ENCODE data around the gene C13orf46.

The C13orf46 gene

GRCh38 chr13:113965968-113966884 is 7.7 kb downstream of the C13orf46 start:
- no peak overlapping the region for H3K9ac ChIP-seq (ENCODE audit: low read length)
- DNase-seq (ENCODE audit: low read depth), result no peak
- H3K27me3 ChIP-seq (replicated peaks; ENCODE audit: control insufficient read depth, insufficient read depth, low read length), result no peaks in the 10 kb centered on the region
- peaks cover 23% of the 10 kb centered on the region for H3K36me3 ChIP-seq (ENCODE audit: control insufficient read depth, insufficient read depth, low read length, severe bottlenecking)
- H3K9me3 ChIP-seq (ENCODE audit: control insufficient read depth, low read length), result no peaks in the 10 kb centered on the region
- H3K4me1 ChIP-seq (ENCODE audit: control insufficient read depth, insufficient read depth, low read length), result peaks cover 15% of the 10 kb centered on the region
- no peak overlapping the region for H3K4me3 ChIP-seq (ENCODE audit: low read length)

GRCh38 chr13:113965383-113965874 is 8.4 kb downstream of the C13orf46 start:
- no peak for DNase-seq (ENCODE audit: low read depth)
- H3K4me1 ChIP-seq (ENCODE audit: control insufficient read depth, insufficient read depth, low read length), result peaks cover 7% of the 10 kb centered on the region
- peaks cover 3% of the 10 kb centered on the region for H3K9me3 ChIP-seq (ENCODE audit: control insufficient read depth, low read length)
- peaks cover 23% of the 10 kb centered on the region for H3K36me3 ChIP-seq (ENCODE audit: control insufficient read depth, insufficient read depth, low read length, severe bottlenecking)
- no peak overlapping the region for H3K9ac ChIP-seq (ENCODE audit: low read length)
- no peak overlapping the region for H3K4me3 ChIP-seq (ENCODE audit: low read length)
- H3K27me3 ChIP-seq (replicated peaks; ENCODE audit: control insufficient read depth, insufficient read depth, low read length), result no peaks in the 10 kb centered on the region

- H3K27me3 ChIP-seq (replicated peaks; ENCODE audit: control insufficient read depth, insufficient read depth, low read length), result no peaks in the 10 kb centered on the region
- DNase-seq (ENCODE audit: low read depth), result no peak
- H3K9ac ChIP-seq (ENCODE audit: low read length), result no peak overlapping the region
- no peak overlapping the region for H3K4me3 ChIP-seq (ENCODE audit: low read length)
- H3K4me1 ChIP-seq (ENCODE audit: control insufficient read depth, insufficient read depth, low read length), result peaks cover 5% of the 10 kb centered on the region
- peaks cover 23% of the 10 kb centered on the region for H3K36me3 ChIP-seq (ENCODE audit: control insufficient read depth, insufficient read depth, low read length, severe bottlenecking)
- H3K9me3 ChIP-seq (ENCODE audit: control insufficient read depth, low read length), result peaks cover 7% of the 10 kb centered on the region
Observed at GRCh38 chr13:113964251-113964995, 9.5 kb downstream of the C13orf46 start.

- Histone ChIP-seq H3K9me3 (ENCODE audit: control insufficient read depth, low read length) (peaks cover 9% of the 10 kb centered on the region), H3K4me3 (ENCODE audit: low read length) (no peak overlapping the region), H3K9ac (ENCODE audit: low read length) (no peak overlapping the region), H3K4me1 (ENCODE audit: control insufficient read depth, insufficient read depth, low read length) (peaks cover 5% of the 10 kb centered on the region), H3K36me3 (ENCODE audit: control insufficient read depth, insufficient read depth, low read length, severe bottlenecking) (peaks cover 23% of the 10 kb centered on the region), H3K27me3 (replicated peaks; ENCODE audit: control insufficient read depth, insufficient read depth, low read length) (no peaks in the 10 kb centered on the region)
- DNase-seq (ENCODE audit: low read depth), result no peak
Observed at GRCh38 chr13:113963376-113963775, 10.5 kb downstream of the C13orf46 start.

- Histone ChIP-seq H3K4me1 (ENCODE audit: control insufficient read depth, insufficient read depth, low read length) (peaks cover 5% of the 10 kb centered on the region), H3K27me3 (replicated peaks; ENCODE audit: control insufficient read depth, insufficient read depth, low read length) (no peaks in the 10 kb centered on the region), H3K4me3 (ENCODE audit: low read length) (no peak overlapping the region), H3K36me3 (ENCODE audit: control insufficient read depth, insufficient read depth, low read length, severe bottlenecking) (peaks cover 19% of the 10 kb centered on the region), H3K9ac (ENCODE audit: low read length) (no peak overlapping the region), H3K9me3 (ENCODE audit: control insufficient read depth, low read length) (peaks cover 9% of the 10 kb centered on the region)
- no peak for DNase-seq (ENCODE audit: low read depth)
Observed at GRCh38 chr13:113962975-113963374, 10.9 kb downstream of the C13orf46 start.

- peaks cover 16% of the 10 kb centered on the region for H3K36me3 ChIP-seq (ENCODE audit: control insufficient read depth, insufficient read depth, low read length, severe bottlenecking)
- no peak overlapping the region for H3K9ac ChIP-seq (ENCODE audit: low read length)
- peaks cover 5% of the 10 kb centered on the region for H3K4me1 ChIP-seq (ENCODE audit: control insufficient read depth, insufficient read depth, low read length)
- no peak overlapping the region for H3K4me3 ChIP-seq (ENCODE audit: low read length)
- no peaks in the 10 kb centered on the region for H3K27me3 ChIP-seq (replicated peaks; ENCODE audit: control insufficient read depth, insufficient read depth, low read length)
- DNase-seq (ENCODE audit: low read depth), result no peak
- H3K9me3 ChIP-seq (ENCODE audit: control insufficient read depth, low read length), result peaks cover 9% of the 10 kb centered on the region
Observed at GRCh38 chr13:113962386-113962785, 11.5 kb downstream of the C13orf46 start.

GRCh38 chr13:113960276-113960948 is 13.5 kb downstream of the C13orf46 start:
- no peak for DNase-seq (ENCODE audit: low read depth)

GRCh38 chr13:113959198-113959597 is 14.7 kb downstream of the C13orf46 start:
- DNase-seq (ENCODE audit: low read depth), result no peak
- H3K4me1 ChIP-seq (ENCODE audit: control insufficient read depth, insufficient read depth, low read length), result peaks cover 5% of the 10 kb centered on the region
- peaks cover 16% of the 10 kb centered on the region for H3K36me3 ChIP-seq (ENCODE audit: control insufficient read depth, insufficient read depth, low read length, severe bottlenecking)
- no peaks in the 10 kb centered on the region for H3K27me3 ChIP-seq (replicated peaks; ENCODE audit: control insufficient read depth, insufficient read depth, low read length)
- H3K4me3 ChIP-seq (ENCODE audit: low read length), result no peak overlapping the region
- peaks cover 9% of the 10 kb centered on the region for H3K9me3 ChIP-seq (ENCODE audit: control insufficient read depth, low read length)
- no peak overlapping the region for H3K9ac ChIP-seq (ENCODE audit: low read length)

More at GRCh38 chr13:113960276-113960948, 13.5 kb downstream of the C13orf46 start:
- no peak overlapping the region for H3K9ac ChIP-seq (ENCODE audit: low read length)
- peaks cover 4% of the 10 kb centered on the region for H3K36me3 ChIP-seq (ENCODE audit: control insufficient read depth, insufficient read depth, low read length, severe bottlenecking)
- no peak overlapping the region for H3K4me3 ChIP-seq (ENCODE audit: low read length)
- H3K27me3 ChIP-seq (replicated peaks; ENCODE audit: control insufficient read depth, insufficient read depth, low read length), result no peaks in the 10 kb centered on the region
- H3K9me3 ChIP-seq (ENCODE audit: control insufficient read depth, low read length), result peaks cover 9% of the 10 kb centered on the region
- H3K4me1 ChIP-seq (ENCODE audit: control insufficient read depth, insufficient read depth, low read length), result peaks cover 5% of the 10 kb centered on the region

GRCh38 chr13:113958373-113958772 is 15.5 kb downstream of the C13orf46 start:
- H3K9ac ChIP-seq (ENCODE audit: low read length), result no peak overlapping the region
- H3K27me3 ChIP-seq (replicated peaks; ENCODE audit: control insufficient read depth, insufficient read depth, low read length), result no peaks in the 10 kb centered on the region
- peaks cover 9% of the 10 kb centered on the region for H3K9me3 ChIP-seq (ENCODE audit: control insufficient read depth, low read length)
- no peak overlapping the region for H3K4me3 ChIP-seq (ENCODE audit: low read length)
- peaks cover 23% of the 10 kb centered on the region for H3K36me3 ChIP-seq (ENCODE audit: control insufficient read depth, insufficient read depth, low read length, severe bottlenecking)
- peaks cover 5% of the 10 kb centered on the region for H3K4me1 ChIP-seq (ENCODE audit: control insufficient read depth, insufficient read depth, low read length)
- DNase-seq (ENCODE audit: low read depth), result no peak

- peaks cover 9% of the 10 kb centered on the region for H3K9me3 ChIP-seq (ENCODE audit: control insufficient read depth, low read length)
- H3K27me3 ChIP-seq (replicated peaks; ENCODE audit: control insufficient read depth, insufficient read depth, low read length), result no peaks in the 10 kb centered on the region
- no peak for DNase-seq (ENCODE audit: low read depth)
- peaks cover 3% of the 10 kb centered on the region for H3K4me1 ChIP-seq (ENCODE audit: control insufficient read depth, insufficient read depth, low read length)
- no peak overlapping the region for H3K9ac ChIP-seq (ENCODE audit: low read length)
- H3K4me3 ChIP-seq (ENCODE audit: low read length), result no peak overlapping the region
- H3K36me3 ChIP-seq (ENCODE audit: control insufficient read depth, insufficient read depth, low read length, severe bottlenecking), result peaks cover 23% of the 10 kb centered on the region
Observed at GRCh38 chr13:113956571-113956970, 17.3 kb downstream of the C13orf46 start.

GRCh38 chr13:113955691-113956090 is 18.2 kb downstream of the C13orf46 start:
- no peak overlapping the region for H3K9ac ChIP-seq (ENCODE audit: low read length)
- H3K4me1 ChIP-seq (ENCODE audit: control insufficient read depth, insufficient read depth, low read length), result peaks cover 10% of the 10 kb centered on the region
- peaks cover 9% of the 10 kb centered on the region for H3K9me3 ChIP-seq (ENCODE audit: control insufficient read depth, low read length)
- DNase-seq (ENCODE audit: low read depth), result no peak
- H3K36me3 ChIP-seq (ENCODE audit: control insufficient read depth, insufficient read depth, low read length, severe bottlenecking), result peaks cover 23% of the 10 kb centered on the region
- H3K4me3 ChIP-seq (ENCODE audit: low read length), result no peak overlapping the region
- H3K27me3 ChIP-seq (replicated peaks; ENCODE audit: control insufficient read depth, insufficient read depth, low read length), result no peaks in the 10 kb centered on the region
